ENCODE measurements around the gene UPP2. TPM values are rescaled to one million over a fixed set of nuclear protein-coding genes. Genes with fewer than 3 reads are reported as not detected.

The UPP2 gene
- total and polyA plus RNA-seq, 5 donors from 2014 or later, result not detected

- peaks cover 11% of the 10 kb centered on the region for H3K27me3 Mint-ChIP-seq
- DNase-seq (no peak), ATAC-seq (ENCODE audit: low read depth in 2 of 2) (no peak)
- no peaks in the 10 kb centered on the region for H3K36me3 Mint-ChIP-seq
- H3K27ac Mint-ChIP-seq, result no peak overlapping the region
- H3K4me1 ChIP-seq (ENCODE audit: control insufficient read depth, insufficient read depth, low read length, poor library complexity, severe bottlenecking), result no peaks in the 10 kb centered on the region
- no peak overlapping the region for H3K4me3 Mint-ChIP-seq
- no peaks in the 10 kb centered on the region for H3K9me3 ChIP-seq (ENCODE audit: control insufficient read depth in 2 of 2, low read length in 2 of 2)
- no peak overlapping the region for H3K4me3 ChIP-seq (ENCODE audit: low read depth, low read length)
- no peaks in the 10 kb centered on the region for H3K9me3 Mint-ChIP-seq
- no peaks in the 10 kb centered on the region for H3K36me3 ChIP-seq (ENCODE audit: control insufficient read depth, insufficient read depth, low read length)
- no peaks in the 10 kb centered on the region for H3K27me3 ChIP-seq (ENCODE audit: control insufficient read depth, insufficient read depth, low read length)
- H3K4me1 Mint-ChIP-seq, result no peaks in the 10 kb centered on the region
- no peak overlapping the region for H3K27ac ChIP-seq (ENCODE audit: insufficient read depth, low read length, poor library complexity, severe bottlenecking)
Observed at GRCh38 chr2:158095912-158096311, 5.8 kb upstream of the UPP2 start.

- H3K4me1 Mint-ChIP-seq, result no peaks in the 10 kb centered on the region
- no peaks in the 10 kb centered on the region for H3K36me3 Mint-ChIP-seq
- ATAC-seq (ENCODE audit: low read depth in 2 of 2) (no peak), DNase-seq (no peak)
- Histone ChIP-seq H3K4me1 (ENCODE audit: control insufficient read depth, insufficient read depth, low read length, poor library complexity, severe bottlenecking) (no peaks in the 10 kb centered on the region), H3K9me3 (ENCODE audit: control insufficient read depth in 2 of 2, low read length in 2 of 2) (no peaks in the 10 kb centered on the region), H3K4me3 (ENCODE audit: low read depth, low read length) (no peak overlapping the region), H3K36me3 (ENCODE audit: control insufficient read depth, insufficient read depth, low read length) (no peaks in the 10 kb centered on the region), H3K27me3 (ENCODE audit: control insufficient read depth, insufficient read depth, low read length) (no peaks in the 10 kb centered on the region), H3K27ac (ENCODE audit: insufficient read depth, low read length, poor library complexity, severe bottlenecking) (no peak overlapping the region)
- H3K4me3 Mint-ChIP-seq, result no peak overlapping the region
- H3K9me3 Mint-ChIP-seq, result no peaks in the 10 kb centered on the region
- H3K27ac Mint-ChIP-seq, result no peak overlapping the region
- peaks cover 6% of the 10 kb centered on the region for H3K27me3 Mint-ChIP-seq
Observed at GRCh38 chr2:158097481-158097880, 4.2 kb upstream of the UPP2 start.

DNA sequence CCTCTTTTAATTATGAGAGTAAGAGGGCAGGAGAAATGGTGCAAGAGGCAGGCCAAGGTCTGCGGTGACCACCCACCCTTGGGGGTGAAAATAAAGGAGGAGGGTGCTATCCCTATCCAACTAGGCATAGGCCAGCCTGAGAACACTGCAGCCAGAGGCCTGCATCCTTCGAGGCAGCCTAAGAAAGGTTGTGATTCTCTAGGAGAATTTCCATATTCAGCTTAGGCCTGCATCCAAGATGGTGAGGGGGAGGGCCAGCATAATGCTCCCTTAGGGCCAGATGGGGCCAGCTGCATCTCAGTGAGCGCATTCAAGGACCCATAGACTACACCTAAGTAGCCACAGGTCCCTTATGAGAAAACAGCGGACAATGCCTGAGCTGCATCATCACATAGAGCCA is 3.5 kb upstream of the UPP2 start:
- Mint-ChIP-seq H3K36me3 (no peaks in the 10 kb centered on the region), H3K27ac (no peak overlapping the region), H3K4me1 (no peaks in the 10 kb centered on the region), H3K27me3 (peaks cover under 1% of the 10 kb centered on the region), H3K4me3 (no peak overlapping the region), H3K9me3 (no peaks in the 10 kb centered on the region)
- DNase-seq, result no peak
- Histone ChIP-seq H3K4me1 (ENCODE audit: control insufficient read depth, insufficient read depth, low read length, poor library complexity, severe bottlenecking) (no peaks in the 10 kb centered on the region), H3K9me3 (ENCODE audit: control insufficient read depth in 2 of 2, low read length in 2 of 2) (no peaks in the 10 kb centered on the region), H3K27me3 (ENCODE audit: control insufficient read depth, insufficient read depth, low read length) (no peaks in the 10 kb centered on the region), H3K27ac (ENCODE audit: insufficient read depth, low read length, poor library complexity, severe bottlenecking) (no peak overlapping the region), H3K36me3 (ENCODE audit: control insufficient read depth, insufficient read depth, low read length) (no peaks in the 10 kb centered on the region), H3K4me3 (ENCODE audit: low read depth, low read length) (no peak overlapping the region)
- ATAC-seq (ENCODE audit: low read depth in 2 of 2), result no peak

- H3K9me3 Mint-ChIP-seq, result no peaks in the 10 kb centered on the region
- no peak overlapping the region for H3K27ac ChIP-seq (ENCODE audit: insufficient read depth, low read length, poor library complexity, severe bottlenecking)
- no peak overlapping the region for H3K4me3 ChIP-seq (ENCODE audit: low read depth, low read length)
- no peak overlapping the region for H3K27ac Mint-ChIP-seq
- H3K36me3 Mint-ChIP-seq, result no peaks in the 10 kb centered on the region
- no peaks in the 10 kb centered on the region for H3K4me1 Mint-ChIP-seq
- ATAC-seq (ENCODE audit: low read depth in 2 of 2) (no peak), DNase-seq (no peak)
- no peak overlapping the region for H3K4me3 Mint-ChIP-seq
- H3K27me3 Mint-ChIP-seq, result no peaks in the 10 kb centered on the region
- H3K4me1 ChIP-seq (ENCODE audit: control insufficient read depth, insufficient read depth, low read length, poor library complexity, severe bottlenecking), result no peaks in the 10 kb centered on the region
- H3K36me3 ChIP-seq (ENCODE audit: control insufficient read depth, insufficient read depth, low read length), result no peaks in the 10 kb centered on the region
- no peaks in the 10 kb centered on the region for H3K27me3 ChIP-seq (ENCODE audit: control insufficient read depth, insufficient read depth, low read length)
- no peaks in the 10 kb centered on the region for H3K9me3 ChIP-seq (ENCODE audit: control insufficient read depth in 2 of 2, low read length in 2 of 2)
Observed at GRCh38 chr2:158099716-158100115, 2.0 kb upstream of the UPP2 start.

- no peak overlapping the region for H3K27ac Mint-ChIP-seq
- no peak overlapping the region for H3K4me3 Mint-ChIP-seq
- H3K36me3 Mint-ChIP-seq, result no peaks in the 10 kb centered on the region
- H3K4me1 Mint-ChIP-seq, result no peaks in the 10 kb centered on the region
- no peak for DNase-seq
- Histone ChIP-seq H3K27me3 (ENCODE audit: control insufficient read depth, insufficient read depth, low read length) (no peaks in the 10 kb centered on the region), H3K4me3 (ENCODE audit: low read depth, low read length) (no peak overlapping the region), H3K4me1 (ENCODE audit: control insufficient read depth, insufficient read depth, low read length, poor library complexity, severe bottlenecking) (no peaks in the 10 kb centered on the region), H3K27ac (ENCODE audit: insufficient read depth, low read length, poor library complexity, severe bottlenecking) (no peak overlapping the region), H3K36me3 (ENCODE audit: control insufficient read depth, insufficient read depth, low read length) (no peaks in the 10 kb centered on the region), H3K9me3 (ENCODE audit: control insufficient read depth in 2 of 2, low read length in 2 of 2) (no peaks in the 10 kb centered on the region)
- no peaks in the 10 kb centered on the region for H3K27me3 Mint-ChIP-seq
- H3K9me3 Mint-ChIP-seq, result no peaks in the 10 kb centered on the region
- ATAC-seq (ENCODE audit: low read depth in 2 of 2), result no peak
Observed at GRCh38 chr2:158100411-158100810, 1.3 kb upstream of the UPP2 start.

DNA sequence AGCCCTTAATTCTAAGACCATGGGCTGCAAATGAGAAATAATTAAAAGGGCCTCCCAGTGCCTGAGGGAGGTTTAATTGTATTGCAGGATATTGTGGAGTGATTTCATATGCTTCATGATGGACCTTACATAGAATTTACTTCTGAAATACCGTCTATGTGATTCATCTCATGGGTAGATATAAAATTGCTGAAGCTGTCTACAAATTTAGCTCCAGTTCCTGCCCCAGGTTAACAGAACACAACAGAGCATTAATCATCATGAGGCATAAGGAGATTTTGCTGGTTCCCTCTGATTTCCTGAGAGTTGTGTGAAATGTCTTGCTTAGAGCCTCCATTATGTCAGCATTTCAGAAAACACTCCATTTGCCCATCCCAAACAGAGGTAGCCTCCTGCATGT is 770 bp downstream of the UPP2 start:
- no peak overlapping the region for H3K4me3 ChIP-seq (ENCODE audit: low read depth, low read length)
- H3K27ac ChIP-seq (ENCODE audit: insufficient read depth, low read length, poor library complexity, severe bottlenecking), result no peak overlapping the region
- DNase-seq (no peak), ATAC-seq (ENCODE audit: low read depth in 2 of 2) (no peak)
- H3K27me3 Mint-ChIP-seq, result no peaks in the 10 kb centered on the region
- H3K4me3 Mint-ChIP-seq, result no peak overlapping the region
- no peaks in the 10 kb centered on the region for H3K9me3 ChIP-seq (ENCODE audit: control insufficient read depth in 2 of 2, low read length in 2 of 2)
- H3K4me1 Mint-ChIP-seq, result no peaks in the 10 kb centered on the region
- H3K36me3 Mint-ChIP-seq, result no peaks in the 10 kb centered on the region
- no peaks in the 10 kb centered on the region for H3K36me3 ChIP-seq (ENCODE audit: control insufficient read depth, insufficient read depth, low read length)
- H3K27me3 ChIP-seq (ENCODE audit: control insufficient read depth, insufficient read depth, low read length), result no peaks in the 10 kb centered on the region
- no peaks in the 10 kb centered on the region for H3K9me3 Mint-ChIP-seq
- H3K4me1 ChIP-seq (ENCODE audit: control insufficient read depth, insufficient read depth, low read length, poor library complexity, severe bottlenecking), result no peaks in the 10 kb centered on the region
- H3K27ac Mint-ChIP-seq, result no peak overlapping the region

DNA sequence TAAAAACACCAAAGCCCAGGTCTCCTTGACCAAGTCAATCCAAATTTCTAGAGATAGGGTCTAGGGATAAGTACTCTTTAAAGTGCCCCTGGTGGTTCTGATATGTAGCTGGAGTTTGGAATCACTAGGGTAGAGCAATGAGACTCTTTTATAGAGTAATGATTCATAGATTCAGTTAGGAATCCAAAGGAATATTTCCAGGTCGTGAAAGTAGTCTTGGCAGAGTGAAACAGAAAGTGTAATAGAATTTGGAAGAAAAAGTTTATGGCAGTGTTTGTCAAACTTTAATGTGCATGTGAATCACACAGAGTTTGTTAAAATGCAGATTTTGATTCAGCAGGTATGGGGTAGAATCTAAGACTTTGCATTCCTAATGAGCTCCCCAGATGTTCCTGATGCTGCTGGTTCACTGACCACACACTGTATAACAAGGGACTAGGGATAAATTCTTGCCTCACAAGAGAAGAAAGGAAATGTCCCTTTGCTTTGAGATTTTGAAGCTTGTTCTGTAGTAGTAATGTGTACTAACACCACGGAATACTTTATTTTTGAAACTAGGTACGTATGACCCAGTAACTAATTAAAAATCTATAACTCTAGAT is 1.8 kb downstream of the UPP2 start:
- Mint-ChIP-seq H3K4me1 (no peaks in the 10 kb centered on the region), H3K36me3 (no peaks in the 10 kb centered on the region), H3K27me3 (no peaks in the 10 kb centered on the region), H3K4me3 (no peak overlapping the region), H3K9me3 (no peaks in the 10 kb centered on the region), H3K27ac (no peak overlapping the region)
- ATAC-seq (ENCODE audit: low read depth in 2 of 2) (no peak), DNase-seq (no peak)
- no peaks in the 10 kb centered on the region for H3K9me3 ChIP-seq (ENCODE audit: control insufficient read depth in 2 of 2, low read length in 2 of 2)
- H3K4me1 ChIP-seq (ENCODE audit: control insufficient read depth, insufficient read depth, low read length, poor library complexity, severe bottlenecking), result no peaks in the 10 kb centered on the region
- H3K36me3 ChIP-seq (ENCODE audit: control insufficient read depth, insufficient read depth, low read length), result no peaks in the 10 kb centered on the region
- no peaks in the 10 kb centered on the region for H3K27me3 ChIP-seq (ENCODE audit: control insufficient read depth, insufficient read depth, low read length)
- H3K27ac ChIP-seq (ENCODE audit: insufficient read depth, low read length, poor library complexity, severe bottlenecking), result no peak overlapping the region
- H3K4me3 ChIP-seq (ENCODE audit: low read depth, low read length), result no peak overlapping the region

DNA sequence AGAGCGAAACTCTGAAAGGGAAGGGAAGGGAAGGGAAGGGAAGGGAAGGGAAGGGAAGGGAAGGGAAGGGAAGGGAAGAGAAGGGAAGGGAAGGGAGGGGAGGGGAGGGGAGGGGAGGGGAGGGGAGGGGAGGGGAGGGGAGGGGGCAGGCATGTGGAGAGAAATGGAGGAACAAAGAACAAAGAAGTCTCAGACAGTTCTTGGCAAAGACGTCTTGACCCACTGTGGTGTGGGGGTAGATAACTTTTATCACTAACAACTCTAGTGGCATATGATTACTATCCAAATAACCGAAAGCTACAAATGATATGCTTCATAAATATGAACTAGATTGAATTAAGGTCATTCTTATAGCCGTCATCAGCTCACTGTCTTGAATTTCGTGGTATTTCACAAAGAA is 3.2 kb downstream of the UPP2 start:
- DNase-seq, result no peak
- H3K4me3 Mint-ChIP-seq, result no peak overlapping the region
- H3K36me3 ChIP-seq (ENCODE audit: control insufficient read depth, insufficient read depth, low read length), result no peaks in the 10 kb centered on the region
- no peak overlapping the region for H3K27ac Mint-ChIP-seq
- H3K4me1 ChIP-seq (ENCODE audit: control insufficient read depth, insufficient read depth, low read length, poor library complexity, severe bottlenecking), result no peaks in the 10 kb centered on the region
- H3K27me3 Mint-ChIP-seq, result no peaks in the 10 kb centered on the region
- no peak overlapping the region for H3K4me3 ChIP-seq (ENCODE audit: low read depth, low read length)
- no peak for ATAC-seq (ENCODE audit: low read depth in 2 of 2)
- no peaks in the 10 kb centered on the region for H3K4me1 Mint-ChIP-seq
- H3K27me3 ChIP-seq (ENCODE audit: control insufficient read depth, insufficient read depth, low read length), result no peaks in the 10 kb centered on the region
- H3K9me3 Mint-ChIP-seq, result no peaks in the 10 kb centered on the region
- H3K9me3 ChIP-seq (ENCODE audit: control insufficient read depth in 2 of 2, low read length in 2 of 2), result no peaks in the 10 kb centered on the region
- no peak overlapping the region for H3K27ac ChIP-seq (ENCODE audit: insufficient read depth, low read length, poor library complexity, severe bottlenecking)
- no peaks in the 10 kb centered on the region for H3K36me3 Mint-ChIP-seq

All from CD4-positive, CD25-positive, alpha-beta regulatory T cell (primary cell).